Measurements from ENCODE around the gene SMG9. TPM values are rescaled to one million over a fixed set of nuclear protein-coding genes. Genes with fewer than 3 reads are reported as not detected.

The SMG9 gene
- total RNA-seq, 2 experiments from 2014 or later, result 69.1 to 71.0 TPM

GRCh38 chr19:43726736-43727592, 27.8 kb downstream of the SMG9 start:
- peaks cover 23% of the 10 kb centered on the region for H3K36me3 Mint-ChIP-seq (ENCODE audit: low read depth)
- H3K9me3 Mint-ChIP-seq, result no peaks in the 10 kb centered on the region
- peaks cover 6% of the 10 kb centered on the region for H3K4me1 Mint-ChIP-seq
- no peak for DNase-seq
- POLR2A ChIA-PET, result no interaction called here
- CTCF ChIA-PET, result interaction anchor here (1.4 to 1.7 kb wide), 2 partner anchors 9 to 18 kb away, joined by 4 to 5 read pairs; no protein-coding TSS in a partner anchor
- H3K27ac Mint-ChIP-seq, result no peak overlapping the region
- no peaks in the 10 kb centered on the region for H3K27me3 Mint-ChIP-seq
- no peak overlapping the region for H3K4me3 Mint-ChIP-seq

- Mint-ChIP-seq H3K36me3 (ENCODE audit: low read depth) (peaks cover 18% of the 10 kb centered on the region), H3K4me1 (peaks cover 6% of the 10 kb centered on the region), H3K4me3 (no peak overlapping the region), H3K27me3 (no peaks in the 10 kb centered on the region), H3K27ac (no peak overlapping the region), H3K9me3 (no peaks in the 10 kb centered on the region)
- ChIA-PET POLR2A (no interaction called here), CTCF (interaction anchor here (1.4 to 1.7 kb wide), 2 partner anchors 11 to 20 kb away, joined by 4 to 5 read pairs; no protein-coding TSS in a partner anchor)
- DNase-seq, result no peak
Measured at GRCh38 chr19:43725468-43725867, 29.3 kb downstream of the SMG9 start.

- H3K36me3 Mint-ChIP-seq (ENCODE audit: low read depth), result peaks cover 14% of the 10 kb centered on the region
- H3K9me3 Mint-ChIP-seq, result no peaks in the 10 kb centered on the region
- H3K27ac Mint-ChIP-seq, result no peak overlapping the region
- ChIA-PET CTCF (interaction anchor here (1.7 kb wide), 1 partner anchor 11 kb away, joined by 5 read pairs; no protein-coding TSS in a partner anchor), POLR2A (no interaction called here)
- H3K4me3 Mint-ChIP-seq, result no peak overlapping the region
- DNase-seq, result no peak
- H3K4me1 Mint-ChIP-seq, result peaks cover 6% of the 10 kb centered on the region
- H3K27me3 Mint-ChIP-seq, result no peaks in the 10 kb centered on the region
Measured at GRCh38 chr19:43724896-43725295, 29.9 kb downstream of the SMG9 start.

- ChIA-PET POLR2A (no interaction called here), CTCF (interaction anchor here (1.0 to 1.4 kb wide), 2 partner anchors 22 to 28 kb away, joined by 3 read pairs; no protein-coding TSS in a partner anchor)
- no peak overlapping the region for H3K27ac Mint-ChIP-seq
Measured at GRCh38 chr19:43723588-43723987, 31.2 kb downstream of the SMG9 start.

GRCh38 chr19:43721469-43722048, 33.2 kb downstream of the SMG9 start:
- CTCF ChIA-PET, result interaction anchor here (0.6 to 1.4 kb wide), 5 partner anchors 10 to 576 kb away, joined by 3 to 4 read pairs (median 3); no protein-coding TSS in a partner anchor
- Mint-ChIP-seq H3K27me3 (no peaks in the 10 kb centered on the region), H3K27ac (no peak overlapping the region)

More at GRCh38 chr19:43723588-43723987, 31.2 kb downstream of the SMG9 start:
- no peak for DNase-seq
- Mint-ChIP-seq H3K9me3 (no peaks in the 10 kb centered on the region), H3K4me3 (no peak overlapping the region), H3K36me3 (ENCODE audit: low read depth) (peaks cover 6% of the 10 kb centered on the region), H3K27me3 (no peaks in the 10 kb centered on the region), H3K4me1 (peaks cover 6% of the 10 kb centered on the region)

GRCh38 chr19:43720936-43721335, 33.8 kb downstream of the SMG9 start:
- no peak for DNase-seq
- Mint-ChIP-seq H3K27me3 (no peaks in the 10 kb centered on the region), H3K36me3 (ENCODE audit: low read depth) (no peaks in the 10 kb centered on the region), H3K4me1 (peaks cover 6% of the 10 kb centered on the region), H3K27ac (no peak overlapping the region), H3K9me3 (no peaks in the 10 kb centered on the region), H3K4me3 (no peak overlapping the region)
- POLR2A ChIA-PET, result no interaction called here
- CTCF ChIA-PET, result interaction anchor here (0.6 to 1.4 kb wide), 3 partner anchors 10 to 577 kb away, joined by 3 to 4 read pairs (median 4); no protein-coding TSS in a partner anchor

More at GRCh38 chr19:43721469-43722048, 33.2 kb downstream of the SMG9 start:
- no peaks in the 10 kb centered on the region for H3K36me3 Mint-ChIP-seq (ENCODE audit: low read depth)
- DNase-seq, result no peak
- no peak overlapping the region for H3K4me3 Mint-ChIP-seq
- no peaks in the 10 kb centered on the region for H3K9me3 Mint-ChIP-seq
- POLR2A ChIA-PET, result no interaction called here
- H3K4me1 Mint-ChIP-seq, result peaks cover 6% of the 10 kb centered on the region

- CTCF ChIA-PET, result no interaction called here
- no peaks in the 10 kb centered on the region for H3K27me3 Mint-ChIP-seq
Measured at GRCh38 chr19:43719918-43720317, 34.8 kb downstream of the SMG9 start.

GRCh38 chr19:43719378-43719868, 35.3 kb downstream of the SMG9 start:
- ChIA-PET CTCF (no interaction called here), POLR2A (no interaction called here)
- Mint-ChIP-seq H3K9me3 (no peaks in the 10 kb centered on the region), H3K4me3 (no peak overlapping the region), H3K4me1 (no peaks in the 10 kb centered on the region), H3K27ac (no peak overlapping the region), H3K27me3 (no peaks in the 10 kb centered on the region), H3K36me3 (ENCODE audit: low read depth) (no peaks in the 10 kb centered on the region)
- no peak for DNase-seq

More at GRCh38 chr19:43719918-43720317, 34.8 kb downstream of the SMG9 start:
- H3K9me3 Mint-ChIP-seq, result no peaks in the 10 kb centered on the region
- POLR2A ChIA-PET, result no interaction called here
- no peaks in the 10 kb centered on the region for H3K36me3 Mint-ChIP-seq (ENCODE audit: low read depth)
- no peak overlapping the region for H3K27ac Mint-ChIP-seq
- no peak for DNase-seq
- H3K4me1 Mint-ChIP-seq, result no peaks in the 10 kb centered on the region
- H3K4me3 Mint-ChIP-seq, result no peak overlapping the region

GRCh38 chr19:43718627-43719377, 36.0 kb downstream of the SMG9 start:
- H3K36me3 Mint-ChIP-seq (ENCODE audit: low read depth), result no peaks in the 10 kb centered on the region
- no peak overlapping the region for H3K27ac Mint-ChIP-seq
- ChIA-PET CTCF (no interaction called here), POLR2A (no interaction called here)
- H3K4me1 Mint-ChIP-seq, result no peaks in the 10 kb centered on the region
- no peaks in the 10 kb centered on the region for H3K27me3 Mint-ChIP-seq
- DNase-seq, result no peak
- H3K9me3 Mint-ChIP-seq, result no peaks in the 10 kb centered on the region
- no peak overlapping the region for H3K4me3 Mint-ChIP-seq

GRCh38 chr19:43715776-43716175, 39.0 kb downstream of the SMG9 start, which contains the start of gene IRGC:
IRGC (plus strand) TSS chr19:43716076; CDS start chr19:43718559, 2,483 bp downstream.
- no peak for DNase-seq
- Mint-ChIP-seq H3K4me3 (no peak within 1 kb of the TSS), H3K27ac (no peak within 1 kb of the TSS), H3K36me3 (ENCODE audit: low read depth) (no peaks in the 10 kb centered on the region), H3K27me3 (no peaks in the 10 kb centered on the region), H3K4me1 (no peaks in the 10 kb centered on the region), H3K9me3 (no peaks in the 10 kb centered on the region)
- POLR2A ChIA-PET, result no interaction called here
- CTCF ChIA-PET, result interaction anchor here (1.3 kb wide), 1 partner anchor 10 kb away, joined by 5 read pairs; no protein-coding TSS in a partner anchor

GRCh38 chr19:43713208-43713607, 41.6 kb downstream of the SMG9 start:
- CTCF ChIA-PET, result no interaction called here
- POLR2A ChIA-PET, result no interaction called here
- H3K4me1 Mint-ChIP-seq, result no peaks in the 10 kb centered on the region

GRCh38 chr19:43711751-43712355, 42.9 kb downstream of the SMG9 start:
- Mint-ChIP-seq H3K4me3 (no peak overlapping the region), H3K4me1 (no peaks in the 10 kb centered on the region), H3K27ac (no peak overlapping the region), H3K36me3 (ENCODE audit: low read depth) (peaks cover 2% of the 10 kb centered on the region), H3K27me3 (no peaks in the 10 kb centered on the region), H3K9me3 (peaks cover 4% of the 10 kb centered on the region)
- POLR2A ChIA-PET, result no interaction called here
- CTCF ChIA-PET, result no interaction called here
- no peak for DNase-seq

More at GRCh38 chr19:43713208-43713607, 41.6 kb downstream of the SMG9 start:
- DNase-seq, result no peak
- Mint-ChIP-seq H3K9me3 (peaks cover 4% of the 10 kb centered on the region), H3K27ac (no peak overlapping the region), H3K27me3 (no peaks in the 10 kb centered on the region), H3K36me3 (ENCODE audit: low read depth) (peaks cover 2% of the 10 kb centered on the region), H3K4me3 (no peak overlapping the region)

All from activated CD4-positive, alpha-beta T cell treated with anti-CD3 and anti-CD28 coated beads, Interleukin-2, amount 10 ng/mL, durations not matched to agents 7 days and 5 days (primary cell).